ENCODE measurements around the gene COMMD6.

- TF ChIP-seq, protein P1, sequence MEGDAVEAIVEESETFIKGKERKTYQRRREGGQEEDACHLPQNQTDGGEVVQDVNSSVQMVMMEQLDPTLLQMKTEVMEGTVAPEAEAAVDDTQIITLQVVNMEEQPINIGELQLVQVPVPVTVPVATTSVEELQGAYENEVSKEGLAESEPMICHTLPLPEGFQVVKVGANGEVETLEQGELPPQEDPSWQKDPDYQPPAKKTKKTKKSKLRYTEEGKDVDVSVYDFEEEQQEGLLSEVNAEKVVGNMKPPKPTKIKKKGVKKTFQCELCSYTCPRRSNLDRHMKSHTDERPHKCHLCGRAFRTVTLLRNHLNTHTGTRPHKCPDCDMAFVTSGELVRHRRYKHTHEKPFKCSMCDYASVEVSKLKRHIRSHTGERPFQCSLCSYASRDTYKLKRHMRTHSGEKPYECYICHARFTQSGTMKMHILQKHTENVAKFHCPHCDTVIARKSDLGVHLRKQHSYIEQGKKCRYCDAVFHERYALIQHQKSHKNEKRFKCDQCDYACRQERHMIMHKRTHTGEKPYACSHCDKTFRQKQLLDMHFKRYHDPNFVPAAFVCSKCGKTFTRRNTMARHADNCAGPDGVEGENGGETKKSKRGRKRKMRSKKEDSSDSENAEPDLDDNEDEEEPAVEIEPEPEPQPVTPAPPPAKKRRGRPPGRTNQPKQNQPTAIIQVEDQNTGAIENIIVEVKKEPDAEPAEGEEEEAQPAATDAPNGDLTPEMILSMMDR (conservative IDR thresholded peaks at IDR 0.05; ENCODE audit: low read length): no peak
- TF ChIP-seq EZH2phosphoT487 (IDR thresholded peaks at IDR 0.05; ENCODE audit: borderline replicate concordance): no peak
Observed at GRCh38 chr13:75512253-75512652, 25.4 kb downstream of the COMMD6 start.

Data from Loucy (cell line).